Right lobe of liver (tissue), 4 donors: ENCODE data around the gene TRIM71.

Experiments used
- POLR2A ChIP-seq: fragments of 450-650 bp; IDR thresholded peaks from one replicate; pipeline ENCODE4 v1.6.1; 2017; ENCODE audit warnings: antibody characterized with exemption, mild to moderate bottlenecking
- TF ChIP-seq, protein P1 (sequence below), 4 donors: fragments of 200-600 bp in 3 of 4; fragments of 450-650 bp in 1 of 4; IDR thresholded peaks; one replicate each; pipeline versions ENCODE4 v1.5.1 to v1.8.0; 2016 to 2022; ENCODE audit warnings: antibody characterized with exemption in 4 of 4, mild to moderate bottlenecking in 2 of 4
- donor health status: DM: no; HTN: no; CAD: no.
- donor health status: DM: no; HTN: no; CAD: no.
- donor health status: DM: no; HTN: yes; CAD: no.

DNA sequence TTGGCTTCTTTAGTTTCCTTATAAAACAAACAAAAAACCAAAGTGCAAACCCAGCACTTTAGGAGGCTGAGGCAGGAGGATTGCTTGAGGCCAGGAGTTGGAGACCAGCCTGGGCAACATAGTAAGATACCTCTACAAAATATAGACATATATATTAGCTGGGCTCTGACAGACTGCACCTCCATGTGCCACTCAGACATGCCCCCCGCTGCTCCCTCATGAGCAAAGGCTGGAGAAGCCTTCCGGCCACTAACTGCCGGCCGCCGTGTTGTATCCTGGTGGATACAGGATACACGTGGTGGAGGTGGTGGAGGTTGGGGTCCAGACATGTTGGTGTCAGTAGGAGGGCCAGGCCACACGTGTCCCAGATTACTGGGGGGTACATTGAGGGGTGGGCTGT lies 104.3 kb downstream of the TRIM71 start:
- TF ChIP-seq, protein P1, sequence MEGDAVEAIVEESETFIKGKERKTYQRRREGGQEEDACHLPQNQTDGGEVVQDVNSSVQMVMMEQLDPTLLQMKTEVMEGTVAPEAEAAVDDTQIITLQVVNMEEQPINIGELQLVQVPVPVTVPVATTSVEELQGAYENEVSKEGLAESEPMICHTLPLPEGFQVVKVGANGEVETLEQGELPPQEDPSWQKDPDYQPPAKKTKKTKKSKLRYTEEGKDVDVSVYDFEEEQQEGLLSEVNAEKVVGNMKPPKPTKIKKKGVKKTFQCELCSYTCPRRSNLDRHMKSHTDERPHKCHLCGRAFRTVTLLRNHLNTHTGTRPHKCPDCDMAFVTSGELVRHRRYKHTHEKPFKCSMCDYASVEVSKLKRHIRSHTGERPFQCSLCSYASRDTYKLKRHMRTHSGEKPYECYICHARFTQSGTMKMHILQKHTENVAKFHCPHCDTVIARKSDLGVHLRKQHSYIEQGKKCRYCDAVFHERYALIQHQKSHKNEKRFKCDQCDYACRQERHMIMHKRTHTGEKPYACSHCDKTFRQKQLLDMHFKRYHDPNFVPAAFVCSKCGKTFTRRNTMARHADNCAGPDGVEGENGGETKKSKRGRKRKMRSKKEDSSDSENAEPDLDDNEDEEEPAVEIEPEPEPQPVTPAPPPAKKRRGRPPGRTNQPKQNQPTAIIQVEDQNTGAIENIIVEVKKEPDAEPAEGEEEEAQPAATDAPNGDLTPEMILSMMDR (IDR thresholded peaks at IDR 0.05) = no peak
- TF ChIP-seq POLR2A = no peak
